Inflammatory macrophage treated with lipopolysaccharide for 4 hours (primary cell): ENCODE data around the gene ERMN.

Experiments
- DNase-seq: peaks from one replicate; pipeline ENCODE4 v3.0.0-alpha.2; 2020

ERMN gene

GRCh38 chr2:157327621-157328500 lies 2.2 kb upstream of the ERMN start:
- peak; percentile 73 for DNase-seq

DNA sequence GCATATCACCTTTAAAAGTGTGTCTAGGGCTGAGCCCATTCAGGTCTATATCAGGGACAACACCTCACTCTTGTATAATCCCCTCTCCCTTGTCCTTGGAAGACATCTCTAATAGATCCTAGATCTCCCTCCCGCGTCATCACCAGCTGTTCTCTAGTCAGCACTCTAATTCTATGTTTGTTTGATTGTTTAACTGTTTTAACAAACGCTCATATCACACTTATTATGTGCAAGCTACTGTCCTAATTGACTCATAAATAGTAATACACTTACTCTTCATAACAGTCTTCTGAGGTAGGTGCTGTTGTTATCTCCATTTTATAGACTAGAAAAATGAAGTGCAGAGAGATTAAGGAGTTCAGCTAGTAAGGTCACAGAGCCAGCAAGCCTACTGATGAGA lies 1.6 kb upstream of the ERMN start:
- no peak for DNase-seq

- no peak for DNase-seq
Observed at GRCh38 chr2:157326698-157327097, 1.1 kb upstream of the ERMN start.

DNA sequence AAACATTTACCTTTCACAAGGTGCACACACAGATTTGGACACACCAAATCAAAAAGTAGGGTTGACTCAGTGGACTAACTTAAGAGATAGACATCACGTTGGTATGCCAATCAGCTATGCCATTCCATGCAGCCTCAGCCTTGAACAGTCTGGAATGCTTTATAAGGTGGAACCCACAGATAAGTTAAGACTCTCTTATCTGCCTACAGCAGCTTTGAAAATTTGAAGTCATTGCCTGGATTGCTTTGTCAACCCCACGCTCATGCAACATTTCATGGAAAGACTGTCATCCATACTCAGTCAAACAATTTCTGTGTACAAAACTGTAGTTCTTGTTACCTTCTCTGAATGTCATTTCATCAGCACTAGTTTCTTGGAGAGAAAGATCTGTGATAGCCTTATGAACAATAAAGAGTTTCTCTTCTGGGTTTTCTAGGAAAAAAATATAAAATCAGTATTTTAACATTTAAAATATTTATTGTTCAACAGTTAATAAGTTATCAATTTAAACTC lies 1.2 kb downstream of the ERMN start:
- no peak for DNase-seq

DNA sequence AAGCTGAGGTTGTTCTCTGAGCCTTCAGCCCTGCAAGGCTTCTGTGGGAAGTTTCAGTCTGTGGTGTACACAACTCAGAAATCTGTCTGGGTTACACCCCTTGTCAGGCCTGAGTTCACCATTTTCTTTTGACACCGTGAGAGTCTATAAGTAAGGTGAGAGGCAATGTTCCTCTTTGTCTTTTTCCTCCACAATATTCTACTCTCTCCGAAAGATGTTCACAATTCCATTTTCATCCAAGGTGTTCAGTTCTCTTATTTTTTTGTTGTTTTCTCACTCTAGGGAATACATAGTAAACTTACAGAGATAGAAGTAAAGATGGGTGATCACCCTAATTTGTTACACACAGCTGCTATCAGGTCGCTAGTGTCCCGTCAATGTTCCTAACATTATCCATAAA lies 3.2 kb downstream of the ERMN start:
- DNase-seq, result no peak

DNA sequence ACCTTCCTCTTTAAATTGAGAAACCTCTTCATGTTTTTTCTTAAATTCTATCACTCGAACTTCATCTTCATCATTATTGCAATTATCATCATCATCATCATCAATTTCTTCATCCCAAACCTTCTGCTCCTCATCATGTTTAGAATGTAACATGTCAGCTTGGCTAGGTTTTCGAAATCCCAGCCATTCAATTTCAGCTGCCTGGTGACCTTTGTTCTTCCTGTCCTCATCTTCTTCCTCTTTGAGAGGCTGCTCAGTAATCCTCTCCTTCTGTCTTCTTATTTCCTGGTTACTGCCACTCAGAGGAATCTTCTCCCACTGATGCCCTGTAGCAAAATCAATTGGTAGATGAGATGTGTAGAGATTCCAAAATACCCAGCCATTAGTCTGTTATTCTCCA lies 4.2 kb downstream of the ERMN start:
- peak; percentile 51 for DNase-seq

DNA sequence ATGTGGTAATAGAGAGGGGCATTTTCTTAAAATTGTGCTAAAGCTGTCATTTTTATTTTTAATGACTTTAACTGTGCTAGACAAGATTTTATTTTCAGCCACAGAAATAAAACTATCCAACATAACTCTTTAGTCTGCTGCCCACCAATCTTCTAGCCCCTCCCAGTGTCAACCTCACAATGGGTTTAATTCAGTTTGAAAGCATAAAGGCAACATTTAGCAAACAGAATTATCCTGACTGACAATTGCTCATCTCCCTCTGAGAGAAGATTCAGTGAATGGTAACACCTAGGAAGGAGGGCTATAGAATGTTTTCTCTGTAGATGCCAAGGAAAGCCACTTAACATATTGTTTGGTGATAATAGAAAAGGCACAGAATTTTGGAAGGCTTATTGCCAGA lies 5.2 kb downstream of the ERMN start:
- no peak for DNase-seq

- no peak for DNase-seq
Observed at GRCh38 chr2:157319795-157320194, 5.8 kb downstream of the ERMN start.

GRCh38 chr2:157318884-157319283 lies 6.7 kb downstream of the ERMN start:
- no peak for DNase-seq

- DNase-seq, result no peak
Observed at GRCh38 chr2:157315901-157316300, 9.7 kb downstream of the ERMN start.

DNA sequence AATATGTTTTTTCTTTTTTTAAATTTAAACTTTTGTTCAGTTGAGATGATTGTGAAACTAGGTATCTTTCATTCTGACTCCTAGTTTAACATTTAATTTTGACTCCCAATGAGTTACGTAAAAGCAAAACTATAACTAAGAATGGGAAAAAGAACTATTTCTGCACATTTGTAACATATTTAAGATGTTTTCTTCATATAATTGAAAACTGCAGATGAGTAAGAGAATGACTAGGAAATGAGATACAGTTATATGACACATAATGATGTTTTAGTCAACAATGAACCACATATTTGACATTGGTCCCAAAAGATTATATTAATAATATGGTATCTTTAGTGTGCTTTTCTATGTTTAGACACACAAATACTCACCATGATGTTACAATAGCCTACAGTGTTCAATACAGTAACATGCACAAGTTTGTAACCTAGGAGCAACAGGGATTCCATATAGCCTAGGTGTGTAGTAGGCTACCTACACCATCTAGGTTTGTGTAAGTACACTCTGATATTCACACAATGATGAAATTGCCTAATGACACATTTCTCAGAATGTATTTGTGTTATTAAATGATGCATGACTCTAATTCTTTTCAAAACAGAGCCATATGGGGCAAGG lies 12.6 kb downstream of the ERMN start:
- DNase-seq, result no peak

- no peak for DNase-seq
Observed at GRCh38 chr2:157311706-157312105, 13.9 kb downstream of the ERMN start.

GRCh38 chr2:157309878-157310277 lies 15.7 kb downstream of the ERMN start:
- no peak for DNase-seq

DNA sequence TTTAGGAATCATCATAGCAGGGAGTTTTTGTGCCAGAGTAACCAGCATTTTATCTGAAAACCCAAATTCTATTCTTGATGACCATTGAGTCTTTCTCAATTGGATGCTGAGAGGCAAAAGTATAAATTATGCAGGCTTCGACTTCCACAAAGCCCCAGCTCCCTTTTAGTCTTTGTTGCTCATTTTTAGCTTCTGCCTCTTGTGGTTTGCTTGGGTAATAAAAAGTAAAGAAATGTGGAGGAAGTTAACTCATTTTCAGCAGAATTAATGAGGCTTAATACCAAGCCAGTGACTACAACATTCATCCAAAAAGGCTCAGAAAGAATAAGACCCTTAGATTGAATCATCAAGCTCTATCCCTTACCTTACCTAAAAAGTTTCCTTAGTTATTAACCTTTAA lies 18.6 kb downstream of the ERMN start:
- DNase-seq, result peak; percentile 21

GRCh38 chr2:157305723-157306110 lies 19.9 kb downstream of the ERMN start:
- DNase-seq, result no peak

DNA sequence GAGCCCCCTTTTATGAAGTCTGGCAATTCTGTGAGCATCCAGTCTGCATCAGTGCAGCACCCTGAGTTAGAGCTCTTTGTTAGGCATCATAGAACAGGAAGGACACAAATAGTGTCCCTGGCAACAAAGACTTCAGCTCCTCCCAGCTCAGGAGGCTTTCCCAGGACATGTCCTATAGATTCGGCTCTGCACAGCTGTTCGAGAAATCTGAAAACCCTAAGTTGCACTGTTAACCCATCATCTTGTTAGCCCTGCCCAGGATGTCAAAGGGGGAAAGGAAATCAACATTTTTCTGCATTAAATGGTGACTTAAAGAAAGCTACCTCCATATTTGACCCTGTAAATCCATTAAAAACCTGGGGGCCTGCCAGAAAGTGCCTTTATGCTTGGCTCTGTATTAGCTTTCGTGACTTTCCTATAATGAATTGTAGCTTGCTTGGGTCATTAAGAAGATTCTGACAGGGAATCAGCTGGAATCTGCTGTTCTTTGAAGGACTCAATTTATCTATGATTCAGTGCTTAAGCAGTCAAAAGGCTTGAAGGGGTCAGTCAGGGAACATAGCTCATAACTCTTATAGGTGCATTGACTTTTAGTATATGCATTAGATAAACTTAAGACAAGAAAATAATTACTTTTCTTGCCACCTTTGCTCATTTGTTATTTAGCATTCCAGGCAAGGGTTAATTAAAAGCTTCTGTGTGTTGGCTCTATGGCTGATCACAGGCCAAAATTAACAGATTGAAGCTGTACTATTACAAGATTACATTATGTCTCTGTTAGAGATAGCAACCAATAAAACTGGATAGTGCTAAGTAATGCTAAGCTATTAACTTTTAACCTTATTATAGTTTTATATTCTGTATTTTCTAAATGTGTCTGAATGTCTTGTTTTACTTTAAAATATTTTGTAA lies 20.6 kb downstream of the ERMN start:
- no peak for DNase-seq

DNA sequence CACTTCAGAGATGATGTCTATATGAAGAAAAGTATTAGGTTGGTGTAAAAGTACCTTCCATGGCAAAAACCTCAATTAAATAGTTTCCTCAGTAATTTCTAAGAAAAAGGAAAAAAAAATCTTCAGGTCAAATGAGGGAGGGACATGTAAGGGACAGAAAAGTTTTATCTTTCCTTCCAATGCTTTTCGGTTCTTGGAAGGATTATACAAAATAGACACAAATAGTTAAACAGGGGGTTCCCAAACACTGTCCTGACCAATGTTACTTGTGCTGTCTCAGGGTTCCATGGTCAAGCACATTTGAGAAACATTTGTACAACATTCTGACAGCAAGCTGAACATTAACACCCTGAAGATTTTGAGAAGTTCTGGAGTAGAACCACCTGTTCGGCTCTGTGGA lies 22.0 kb downstream of the ERMN start:
- no peak for DNase-seq

GRCh38 chr2:157302492-157303099 lies 23.0 kb downstream of the ERMN start:
- peak; percentile 68 for DNase-seq

DNA sequence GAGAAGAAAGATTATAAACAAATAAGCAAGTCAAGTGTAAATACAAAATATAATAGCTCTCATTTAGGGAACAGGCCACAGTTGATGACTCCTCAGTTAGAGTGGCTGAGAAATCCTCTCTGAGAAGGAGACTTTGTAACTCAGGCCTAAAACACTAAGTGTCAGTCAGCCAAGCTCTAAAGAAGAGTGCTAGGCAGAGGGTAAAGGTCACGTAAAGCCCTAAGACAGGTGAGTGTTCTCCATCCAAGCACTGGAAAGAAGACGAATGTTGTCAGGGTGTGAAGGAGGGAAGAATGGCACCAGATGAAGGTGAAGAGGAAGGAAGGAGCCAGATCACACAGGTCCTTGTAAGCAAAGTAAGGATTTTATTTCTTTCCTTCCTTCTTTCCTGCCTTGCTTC lies 24.3 kb downstream of the ERMN start:
- DNase-seq, result no peak

- DNase-seq, result no peak
Observed at GRCh38 chr2:157296958-157297357, 28.7 kb downstream of the ERMN start.

GRCh38 chr2:157296490-157296889 lies 29.1 kb downstream of the ERMN start:
- DNase-seq, result no peak

GRCh38 chr2:157292853-157293252 lies 32.8 kb downstream of the ERMN start:
- no peak for DNase-seq

GRCh38 chr2:157291018-157291417 lies 34.6 kb downstream of the ERMN start:
- DNase-seq, result no peak
